Sigmoid colon (tissue), 7 donors: ENCODE measurements around the gene IL17REL. TPM values are rescaled to one million over a fixed set of nuclear protein-coding genes. Genes with fewer than 3 reads are reported as not detected.
A peak's percentile ranks its signal among the peaks of the same experiment; 100 is the strongest.

Experiments
- DNase-seq: peaks from one replicate; pipeline ENCODE4 v3.0.0-alpha.2; 2019
- H3K27ac ChIP-seq, 4 donors: fragments of 200-600 bp; sonication (generic); one replicate each; pipeline ENCODE4 v1.5.1; 2016 to 2019; ENCODE audit warnings: mild to moderate bottlenecking in 1 of 4
- H3K27me3 ChIP-seq, 3 donors: fragments of 200-600 bp; sonication (generic); one replicate each; pipeline ENCODE4 v1.5.1; 2019; ENCODE audit warnings: mild to moderate bottlenecking in 1 of 3
- H3K36me3 ChIP-seq, 4 donors: fragments of 200-600 bp; sonication (generic); one replicate each; pipeline ENCODE4 v1.5.1; 2016 to 2019
- H3K4me1 ChIP-seq, 4 donors: fragments of 200-600 bp; sonication (generic); one replicate each; pipeline ENCODE4 v1.5.1; 2017 to 2019
- H3K4me3 ChIP-seq, 4 donors: fragments of 200-600 bp; sonication (generic); one replicate each; pipeline ENCODE4 v1.5.1; 2017 to 2019; ENCODE audit warnings: mild to moderate bottlenecking in 2 of 4, moderate library complexity in 1 of 4
- H3K9me3 ChIP-seq, 4 donors: fragments of 200-600 bp in 3 of 4; sonication (generic) in 3 of 4; one replicate each; pipeline versions ENCODE4 v1.5.1 to v1.6.1; 2013 to 2019
- CTCF ChIP-seq, 4 experiments: fragments of 450-650 bp in 3 of 4; fragments of 200-600 bp in 1 of 4; IDR thresholded peaks; one replicate each; pipeline ENCODE4 v1.5.1; 2016 to 2019; ENCODE audit warnings: antibody characterized with exemption in 4 of 4, mild to moderate bottlenecking in 3 of 4, moderate library complexity in 2 of 4
- EP300 ChIP-seq, 4 donors: sonication (generic); formaldehyde crosslinking; IDR thresholded peaks; one replicate each; pipeline ENCODE4 v1.6.1; 2017; ENCODE audit warnings: antibody characterized with exemption in 4 of 4
- POLR2A ChIP-seq, 2 donors: fragments of 450-650 bp; IDR thresholded peaks; one replicate each; pipeline ENCODE4 v1.6.1; 2016; ENCODE audit warnings: antibody characterized with exemption in 2 of 2, mild to moderate bottlenecking in 2 of 2, moderate library complexity in 2 of 2
- POLR2AphosphoS5 ChIP-seq, 4 donors: sonication (generic); formaldehyde crosslinking; IDR thresholded peaks; one replicate each; pipeline ENCODE4 v1.6.1; 2017; ENCODE audit warnings: antibody characterized with exemption in 4 of 4
- WGBS, 2 donors: extraction: QIAGEN DNeasy Blood & Tissue Kit; methylation state at CpG; one replicate each; pipeline ENCODE4 v1.1.7; 2013; 5-methylcytosine and 5-hydroxymethylcytosine counted together
- intact Hi-C: fragments of 100-400 bp; cut with DNase I; formaldehyde crosslinking; loops from one replicate; pipeline ENCODE4 v1.15.1; 2023
- polyA plus RNA-seq, 3 donors: library from polyadenylated mRNA; stranded (reverse); fragments of 200-250 nt; gene quantifications; one replicate each; pipeline ENCODE4 v1.2.3, GENCODE V29; 2013
- total RNA-seq, 4 donors: library from RNA; depleted of rRNA; stranded (reverse); fragments of >200 nt; gene quantifications; one replicate each; pipeline ENCODE4 v1.1.0, GENCODE V29; 2016
- donor health status: healthy with polysubstance abuse.
- donor health status: Bipolar disorder and iron deficiency.
- donor health status: healthy.

The IL17REL gene
- total and polyA plus RNA-seq, 7 donors, result 1.6 TPM; not detected in 6

GRCh38 chr22:50017701-50018224 is 5.2 kb upstream of the IL17REL start:
- intact Hi-C loops, result no loop called here
- DNase-seq, result peak; percentile 35
- H3K4me1 ChIP-seq, result peaks cover 0 to 11% (median 10%) of the 10 kb centered on the region in 4 donors
- no peaks in the 10 kb centered on the region for H3K36me3 ChIP-seq
- H3K27me3 ChIP-seq, result peaks cover 25 to 63% (median 48%) of the 10 kb centered on the region in 3 donors
- H3K4me3 ChIP-seq, result no peak overlapping the region
- H3K9me3 ChIP-seq, result peaks cover 0 to 4% (median 0%) of the 10 kb centered on the region in 4 donors
- WGBS, 2 donors, result 76 to 88% methylated on average over 6 of the region's 6 CpGs
- H3K27ac ChIP-seq, result no peak overlapping the region
- TF ChIP-seq POLR2A (IDR thresholded peaks at IDR 0.05), result no peak
- no peak for TF ChIP-seq POLR2AphosphoS5 (IDR thresholded peaks at IDR 0.05)
- no peak for TF ChIP-seq CTCF (IDR thresholded peaks at IDR 0.05)
- TF ChIP-seq EP300 (IDR thresholded peaks at IDR 0.05), result no peak

- peak; percentile 50 for DNase-seq
- 71 to 72% methylated on average over 21 of the region's 21 CpGs for WGBS, 2 donors
- Histone ChIP-seq H3K4me1 (peaks cover 0 to 11% (median 10%) of the 10 kb centered on the region in 4 donors), H3K9me3 (peaks cover 0 to 4% (median 0%) of the 10 kb centered on the region in 4 donors), H3K27ac (no peak overlapping the region), H3K27me3 (peaks cover 29 to 69% (median 54%) of the 10 kb centered on the region in 3 donors), H3K4me3 (no peak overlapping the region), H3K36me3 (no peaks in the 10 kb centered on the region)
- intact Hi-C loops, result no loop called here
- TF ChIP-seq POLR2AphosphoS5 (IDR thresholded peaks at IDR 0.05), result no peak
- TF ChIP-seq EP300 (IDR thresholded peaks at IDR 0.05), result no peak
- no peak for TF ChIP-seq CTCF (IDR thresholded peaks at IDR 0.05)
- no peak for TF ChIP-seq POLR2A (IDR thresholded peaks at IDR 0.05)
These were observed 4.6 kb upstream of the IL17REL start for GRCh38 chr22:50016988-50017700.

GRCh38 chr22:50016308-50016987 is 3.9 kb upstream of the IL17REL start:
- intact Hi-C loops, result no loop called here
- peaks cover 31 to 76% (median 61%) of the 10 kb centered on the region in 3 donors for H3K27me3 ChIP-seq
- peak; percentile 39 for DNase-seq

More at GRCh38 chr22:50016308-50016987, 3.9 kb upstream of the IL17REL start:
- peaks cover 0 to 11% (median 10%) of the 10 kb centered on the region in 4 donors for H3K4me1 ChIP-seq
- no peak overlapping the region for H3K4me3 ChIP-seq
- no peaks in the 10 kb centered on the region for H3K36me3 ChIP-seq
- H3K9me3 ChIP-seq, result peaks cover 0 to 4% (median 0%) of the 10 kb centered on the region in 4 donors
- H3K27ac ChIP-seq, result no peak overlapping the region
- TF ChIP-seq POLR2AphosphoS5 (IDR thresholded peaks at IDR 0.05) (no peak), CTCF (IDR thresholded peaks at IDR 0.05) (no peak), POLR2A (IDR thresholded peaks at IDR 0.05) (no peak), EP300 (IDR thresholded peaks at IDR 0.05) (no peak)
- WGBS, 2 donors, result 86% methylated on average over 20 of the region's 20 CpGs
